CD4-positive, CD25-positive, alpha-beta regulatory T cell (primary cell): ENCODE measurements around the gene ATP13A5. TPM values are rescaled to one million over a fixed set of nuclear protein-coding genes. Genes with fewer than 3 reads are reported as not detected.

Experiments
- ATAC-seq, 2 donors: fragments of 150-1000 bp; cut with Tn5 transposase; one replicate each; pipeline ENCODE4 v1.10.0; 2021; ENCODE audit warnings: low read depth in 2 of 2, moderate number of reproducible peaks in 2 of 2, moderate library complexity in 1 of 2
- DNase-seq, 3 donors: peaks; one replicate each; pipeline versions ENCODE4 v3.0.0 to v3.0.0-alpha.2; 2012 to 2022; ENCODE audit warnings: mixed read lengths in 1 of 3
- H3K27ac ChIP-seq: one replicate; pipeline ENCODE4 v1.7.0; 2013; ENCODE audit warnings: mild to moderate bottlenecking, low read length; ENCODE audit not compliant: insufficient read depth, poor library complexity, severe bottlenecking
- H3K27me3 ChIP-seq: one replicate; pipeline ENCODE4 v1.7.0; 2013; ENCODE audit warnings: low read length; ENCODE audit not compliant: control insufficient read depth, insufficient read depth
- H3K36me3 ChIP-seq: one replicate; pipeline ENCODE4 v1.7.0; 2013; ENCODE audit warnings: mild to moderate bottlenecking, low read length, moderate library complexity; ENCODE audit not compliant: control insufficient read depth, insufficient read depth
- H3K4me1 ChIP-seq: 2 replicates; pipeline ENCODE4 v1.7.0; 2013; ENCODE audit warnings: mild to moderate bottlenecking, low read length; ENCODE audit not compliant: insufficient read depth, control insufficient read depth, poor library complexity, severe bottlenecking
- H3K4me3 ChIP-seq: one replicate; pipeline ENCODE4 v1.7.0; 2013; ENCODE audit warnings: low read depth, mild to moderate bottlenecking, low read length, moderate library complexity
- H3K9me3 ChIP-seq, 2 experiments: 1 replicate in 1 of 2; 2 replicates in 1 of 2; pipeline ENCODE4 v1.7.0; 2013; ENCODE audit warnings: low read length in 2 of 2, mild to moderate bottlenecking in 1 of 2, moderate library complexity in 1 of 2; ENCODE audit not compliant: control insufficient read depth in 2 of 2
- H3K27ac Mint-ChIP-seq, 3 donors: one replicate each; pipeline ENCODE4 v1.8.0; 2020 to 2022; ENCODE audit warnings: mild to moderate bottlenecking in 3 of 3, mixed read lengths in 3 of 3, moderate library complexity in 2 of 3
- H3K27me3 Mint-ChIP-seq: one replicate; pipeline ENCODE4 v1.8.0; 2022; ENCODE audit warnings: mild to moderate bottlenecking, mixed read lengths
- H3K36me3 Mint-ChIP-seq: one replicate; pipeline ENCODE4 v1.8.0; 2020; ENCODE audit warnings: mixed read lengths
- H3K4me1 Mint-ChIP-seq, 4 donors: one replicate each; pipeline ENCODE4 v1.8.0; 2020 to 2022; ENCODE audit warnings: mixed read lengths in 4 of 4, mild to moderate bottlenecking in 1 of 4
- H3K4me3 Mint-ChIP-seq, 4 donors: one replicate each; pipeline ENCODE4 v1.8.0; 2020 to 2022; ENCODE audit warnings: mild to moderate bottlenecking in 4 of 4, mixed read lengths in 4 of 4, moderate library complexity in 3 of 4
- H3K9me3 Mint-ChIP-seq, 7 donors: one replicate each; pipeline ENCODE4 v1.8.0; 2020 to 2022; ENCODE audit warnings: mixed read lengths in 7 of 7, mild to moderate bottlenecking in 3 of 7, moderate library complexity in 2 of 7
- polyA plus RNA-seq, 4 donors: library from polyadenylated mRNA; unstranded; fragments of 300-500 nt; fragmentation: Illumina TruSeq; gene quantifications; one replicate each; pipeline ENCODE4 v1.2.3, GENCODE V29; 2021
- total RNA-seq: library from RNA; stranded (reverse); gene quantifications from one replicate; pipeline ENCODE4 v1.2.3, GENCODE V29; 2022

The ATP13A5 gene
- total and polyA plus RNA-seq, 5 donors from 2014 or later, result not detected

DNA sequence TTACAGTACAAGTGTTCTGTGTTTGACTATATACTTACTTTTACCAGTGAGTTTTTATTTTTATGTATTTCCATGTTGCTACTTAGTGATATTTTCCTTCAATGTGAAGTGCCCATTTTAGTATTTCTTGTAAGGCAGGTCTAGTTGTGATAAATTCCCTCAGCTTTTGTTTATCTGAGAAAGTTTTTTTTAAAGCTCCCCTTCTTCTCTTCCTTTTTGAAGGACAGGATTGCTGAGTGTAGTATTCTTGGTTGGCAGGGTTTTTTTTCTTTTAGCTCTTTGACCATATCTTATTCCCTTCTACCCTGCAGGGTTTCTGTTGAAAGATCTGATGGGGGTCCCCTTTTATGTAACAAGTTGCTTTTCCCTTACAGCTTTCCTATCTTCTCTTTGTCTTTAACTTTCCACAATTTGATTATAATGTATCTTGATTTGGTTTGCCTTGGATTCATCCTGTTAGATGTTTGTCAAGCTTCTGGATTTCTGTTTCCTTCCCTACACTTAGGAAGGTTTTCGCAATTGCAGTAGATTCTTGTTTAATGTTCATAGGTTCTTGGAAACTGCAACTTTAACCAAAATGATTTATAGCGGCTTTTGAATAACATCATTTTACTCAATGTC, 129.6 kb downstream of the ATP13A5 start:
- Histone ChIP-seq H3K27ac (no peak overlapping the region), H3K27me3 (no peaks in the 10 kb centered on the region), H3K4me1 (no peaks in the 10 kb centered on the region), H3K36me3 (no peaks in the 10 kb centered on the region), H3K4me3 (no peak overlapping the region), H3K9me3 (peaks cover 16 to 20% of the 10 kb centered on the region in 2 experiments)
- no peak for ATAC-seq
- no peaks in the 10 kb centered on the region for H3K4me1 Mint-ChIP-seq
- no peak overlapping the region for H3K27ac Mint-ChIP-seq
- H3K27me3 Mint-ChIP-seq, result peaks cover 4% of the 10 kb centered on the region
- peaks cover 0 to 46% (median 10%) of the 10 kb centered on the region in 7 donors for H3K9me3 Mint-ChIP-seq
- no peak overlapping the region for H3K4me3 Mint-ChIP-seq
- no peaks in the 10 kb centered on the region for H3K36me3 Mint-ChIP-seq
- DNase-seq, result no peak

DNA sequence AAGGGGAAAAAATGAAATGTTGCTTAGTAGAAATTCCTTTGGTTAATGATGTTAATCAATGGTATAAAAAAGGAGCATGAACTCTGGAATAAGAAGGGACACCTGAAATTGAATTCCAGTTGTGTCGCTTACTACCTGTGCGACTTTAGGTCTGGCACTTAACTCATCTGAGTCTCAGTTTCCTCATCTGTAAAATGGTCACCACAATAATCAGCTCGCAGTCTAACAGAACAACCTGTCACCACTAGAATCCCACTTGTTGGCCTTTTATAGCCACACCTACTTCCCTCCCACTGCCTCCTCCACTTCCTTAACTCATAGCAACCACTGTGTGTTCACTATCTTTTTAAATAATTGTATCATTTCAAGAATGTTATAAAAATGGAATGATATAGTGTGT, 135.0 kb downstream of the ATP13A5 start:
- Mint-ChIP-seq H3K27ac (no peak overlapping the region), H3K9me3 (peaks cover 0 to 27% (median 5%) of the 10 kb centered on the region in 7 donors), H3K4me1 (peaks cover 0 to 3% (median 0%) of the 10 kb centered on the region in 4 donors), H3K4me3 (no peak overlapping the region), H3K27me3 (peaks cover 45% of the 10 kb centered on the region), H3K36me3 (no peaks in the 10 kb centered on the region)
- no peak for DNase-seq
- Histone ChIP-seq H3K4me1 (no peaks in the 10 kb centered on the region), H3K27me3 (peaks cover 6% of the 10 kb centered on the region), H3K4me3 (no peak overlapping the region), H3K27ac (no peak overlapping the region), H3K36me3 (no peaks in the 10 kb centered on the region), H3K9me3 (peaks cover 5 to 6% of the 10 kb centered on the region in 2 experiments)
- ATAC-seq, result no peak

DNA sequence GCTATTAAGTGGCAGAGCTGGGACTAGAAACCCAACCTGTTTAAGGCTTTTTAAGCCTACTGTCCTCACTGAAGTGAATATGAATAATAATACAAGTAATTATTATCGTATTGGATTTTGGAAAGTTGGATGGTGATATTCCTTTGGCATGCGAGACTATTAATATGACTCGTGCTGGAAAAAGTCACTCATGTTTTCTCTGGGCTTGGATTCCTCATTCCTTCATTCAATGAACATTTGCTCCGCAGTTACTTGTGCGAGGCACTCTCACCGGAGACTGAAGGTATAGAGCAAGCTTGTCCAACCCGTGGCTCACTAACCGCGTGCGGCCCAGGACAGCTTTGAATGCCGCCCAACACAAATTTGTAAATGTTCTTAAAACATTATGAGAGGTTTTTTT, 136.8 kb downstream of the ATP13A5 start:
- no peaks in the 10 kb centered on the region for H3K4me1 ChIP-seq
- H3K9me3 ChIP-seq, result no peaks in the 10 kb centered on the region
- H3K27me3 ChIP-seq, result peaks cover 6% of the 10 kb centered on the region
- no peak for ATAC-seq
- no peak overlapping the region for H3K27ac Mint-ChIP-seq
- no peak overlapping the region for H3K4me3 ChIP-seq
- H3K4me3 Mint-ChIP-seq, result peak overlapping the region in 1 of 4 donors; percentile 5
- H3K36me3 ChIP-seq, result no peaks in the 10 kb centered on the region
- peaks cover 0 to 10% (median 5%) of the 10 kb centered on the region in 7 donors for H3K9me3 Mint-ChIP-seq
- H3K36me3 Mint-ChIP-seq, result no peaks in the 10 kb centered on the region
- peaks cover 0 to 3% (median 0%) of the 10 kb centered on the region in 4 donors for H3K4me1 Mint-ChIP-seq
- DNase-seq, result no peak
- no peak overlapping the region for H3K27ac ChIP-seq
- H3K27me3 Mint-ChIP-seq, result peaks cover 43% of the 10 kb centered on the region

DNA sequence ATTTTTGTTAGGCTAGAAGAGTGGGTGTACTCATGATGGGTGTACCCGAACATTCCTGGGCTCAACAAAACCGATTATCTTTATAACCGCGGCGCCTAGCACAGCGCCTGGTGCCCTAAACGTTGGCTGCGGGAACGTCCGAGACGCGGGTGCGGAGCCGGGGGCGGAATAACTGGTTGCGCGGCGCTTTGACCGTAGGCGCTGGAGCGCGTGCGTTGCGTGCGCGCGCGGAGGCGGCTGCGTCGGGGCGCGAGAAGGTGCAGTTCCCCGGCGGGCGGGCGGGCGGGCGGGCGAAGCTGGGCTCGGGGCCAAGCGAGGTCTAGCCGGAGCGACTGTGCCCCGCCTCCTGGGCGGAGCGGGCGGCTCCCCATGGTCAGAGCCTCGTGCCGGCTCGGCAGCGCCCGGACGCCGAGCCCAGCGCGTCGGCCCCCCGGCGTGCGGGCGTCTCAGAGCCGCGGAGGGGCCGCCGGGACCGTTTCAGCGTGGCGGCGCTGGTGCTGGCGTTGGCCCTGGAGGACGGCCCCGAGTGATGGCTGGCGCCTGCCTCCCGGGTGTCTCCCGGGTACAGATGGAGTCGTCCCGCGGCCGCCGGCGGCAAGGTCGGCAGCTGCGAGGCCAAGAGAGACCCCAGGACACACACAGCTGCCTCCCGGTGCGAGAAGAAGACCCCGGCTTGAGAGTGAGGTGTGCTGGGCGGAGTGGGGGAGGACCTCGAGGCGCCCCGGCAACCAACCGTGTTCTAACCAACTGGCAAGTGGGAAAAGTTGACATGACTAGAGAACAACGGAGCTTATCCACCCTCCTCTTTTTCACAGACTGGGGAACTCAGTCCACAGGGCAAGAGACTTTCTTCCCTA, 137.5 kb downstream of the ATP13A5 start, which contains the start of gene PLAAT1:
Gene PLAAT1 (plus strand): TSS at position 373 of the 857 bp plus-strand sequence. CDS start 14,429 bp downstream, outside the sequence.
- peaks cover 0 to 8% (median 5%) of the 10 kb centered on the region in 7 donors for H3K9me3 Mint-ChIP-seq
- DNase-seq (no peak), ATAC-seq (no peak)
- Histone ChIP-seq H3K4me1 (no peaks in the 10 kb centered on the region), H3K27me3 (peaks cover 6% of the 10 kb centered on the region), H3K4me3 (no peak within 1 kb of the TSS), H3K27ac (no peak within 1 kb of the TSS), H3K9me3 (no peaks in the 10 kb centered on the region), H3K36me3 (no peaks in the 10 kb centered on the region)
- peaks cover 0 to 3% (median 0%) of the 10 kb centered on the region in 4 donors for H3K4me1 Mint-ChIP-seq
- peaks cover 42% of the 10 kb centered on the region for H3K27me3 Mint-ChIP-seq
- H3K36me3 Mint-ChIP-seq, result no peaks in the 10 kb centered on the region
- H3K27ac Mint-ChIP-seq, result peak within 1 kb of the TSS in 1 of 3 donors; percentile 90
- peak within 1 kb of the TSS in 2 of 4 donors; percentile 5 to 59 for H3K4me3 Mint-ChIP-seq

DNA sequence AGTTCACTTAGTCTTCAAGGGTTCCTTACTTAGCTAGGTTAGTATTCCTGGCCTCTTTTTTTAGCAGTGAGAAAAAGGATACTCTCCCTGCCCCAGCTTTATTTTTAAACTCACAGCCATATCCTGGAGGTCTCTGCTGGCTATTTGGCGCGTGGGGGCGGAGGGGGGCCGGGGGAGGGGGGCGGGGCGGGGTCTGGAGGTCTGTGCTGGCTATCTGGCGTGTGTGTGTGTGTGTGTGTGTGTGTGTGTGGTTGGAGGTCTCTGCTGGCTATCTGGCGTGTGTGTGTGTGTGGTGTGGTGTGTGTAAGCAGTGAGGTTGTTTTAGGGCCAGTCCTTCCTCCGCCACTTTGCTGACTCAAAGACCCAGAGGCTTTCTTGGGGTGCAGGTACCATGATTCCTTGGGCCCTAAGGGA, 138.1 kb downstream of the ATP13A5 start:
- Mint-ChIP-seq H3K36me3 (no peaks in the 10 kb centered on the region), H3K27me3 (peaks cover 42% of the 10 kb centered on the region), H3K4me3 (peak overlapping the region in 1 of 4 donors; percentile 59), H3K27ac (no peak overlapping the region), H3K9me3 (peaks cover 0 to 7% (median 2%) of the 10 kb centered on the region in 7 donors), H3K4me1 (peaks cover 0 to 3% (median 0%) of the 10 kb centered on the region in 4 donors)
- Histone ChIP-seq H3K27me3 (peaks cover 6% of the 10 kb centered on the region), H3K27ac (no peak overlapping the region), H3K36me3 (no peaks in the 10 kb centered on the region), H3K4me3 (no peak overlapping the region), H3K9me3 (no peaks in the 10 kb centered on the region), H3K4me1 (no peaks in the 10 kb centered on the region)
- ATAC-seq (no peak), DNase-seq (no peak)

DNA sequence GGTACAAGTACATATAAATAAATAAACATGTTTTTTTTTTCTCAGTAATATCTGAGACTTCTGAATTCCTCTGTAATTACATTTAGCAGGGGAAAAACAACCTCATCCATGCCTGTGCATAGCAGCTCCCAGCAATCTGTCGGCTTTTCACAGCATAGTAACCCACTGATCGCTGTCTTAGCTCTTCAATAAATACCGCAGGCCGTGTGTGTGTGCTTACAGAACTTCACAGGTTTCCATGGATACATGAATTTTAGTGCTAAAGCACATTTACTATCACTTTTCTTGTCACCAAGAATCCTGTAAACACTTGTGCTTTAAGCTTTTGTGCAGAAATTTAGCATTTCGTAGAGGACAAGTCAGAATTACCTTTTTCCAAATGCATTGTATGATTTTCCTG, 141.5 kb downstream of the ATP13A5 start:
- H3K27ac Mint-ChIP-seq, result no peak overlapping the region
- no peaks in the 10 kb centered on the region for H3K36me3 ChIP-seq
- no peak overlapping the region for H3K27ac ChIP-seq
- peaks cover 0 to 3% (median 0%) of the 10 kb centered on the region in 4 donors for H3K4me1 Mint-ChIP-seq
- H3K27me3 ChIP-seq, result peaks cover 4% of the 10 kb centered on the region
- H3K4me3 Mint-ChIP-seq, result no peak overlapping the region
- H3K27me3 Mint-ChIP-seq, result peaks cover 26% of the 10 kb centered on the region
- ATAC-seq, result no peak
- H3K9me3 ChIP-seq, result no peaks in the 10 kb centered on the region
- H3K4me1 ChIP-seq, result no peaks in the 10 kb centered on the region
- H3K9me3 Mint-ChIP-seq, result peaks cover 0 to under 1% (median 0%) of the 10 kb centered on the region in 7 donors
- no peak for DNase-seq
- no peak overlapping the region for H3K4me3 ChIP-seq
- no peaks in the 10 kb centered on the region for H3K36me3 Mint-ChIP-seq

DNA sequence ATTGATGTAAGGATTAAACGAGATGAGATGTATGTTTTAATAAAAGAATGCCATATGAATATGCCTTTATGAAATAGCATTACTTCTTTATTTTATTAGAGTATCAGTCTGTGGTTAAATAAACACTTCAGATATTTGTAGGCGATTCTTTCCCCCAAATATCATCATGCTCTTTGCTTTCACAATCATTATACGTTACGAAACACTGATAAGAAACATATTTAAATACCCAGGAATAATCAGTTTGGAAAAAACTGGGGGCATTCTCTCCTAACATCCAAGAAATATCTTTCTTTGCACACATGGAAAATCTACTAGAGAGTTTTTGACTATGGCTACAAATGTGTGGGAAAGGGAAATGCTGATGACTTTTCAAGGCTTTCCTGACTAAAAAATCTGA, 142.0 kb downstream of the ATP13A5 start:
- H3K27ac ChIP-seq, result no peak overlapping the region
- DNase-seq, result no peak
- peaks cover 4% of the 10 kb centered on the region for H3K27me3 ChIP-seq
- no peak overlapping the region for H3K4me3 ChIP-seq
- Mint-ChIP-seq H3K27ac (no peak overlapping the region), H3K36me3 (no peaks in the 10 kb centered on the region), H3K27me3 (peaks cover 22% of the 10 kb centered on the region), H3K4me3 (no peak overlapping the region), H3K4me1 (peaks cover 0 to 3% (median 0%) of the 10 kb centered on the region in 4 donors), H3K9me3 (no peaks in the 10 kb centered on the region)
- no peaks in the 10 kb centered on the region for H3K4me1 ChIP-seq
- no peak for ATAC-seq
- no peaks in the 10 kb centered on the region for H3K9me3 ChIP-seq
- no peaks in the 10 kb centered on the region for H3K36me3 ChIP-seq
